ENCODE data around the gene STRN.

The STRN gene

GRCh38 chr2:36819095-36819711 lies 147.1 kb downstream of the STRN start:
- no peak for ATAC-seq
- no peak for DNase-seq
- Mint-ChIP-seq H3K27ac (no peak overlapping the region), H3K36me3 (ENCODE audit: low read depth) (no peaks in the 10 kb centered on the region), H3K27me3 (peaks cover 2% of the 10 kb centered on the region), H3K4me3 (no peak overlapping the region), H3K9me3 (no peaks in the 10 kb centered on the region), H3K4me1 (no peaks in the 10 kb centered on the region)

GRCh38 chr2:36818542-36818941 lies 147.8 kb downstream of the STRN start:
- DNase-seq (no peak), ATAC-seq (no peak)
- Mint-ChIP-seq H3K4me1 (no peaks in the 10 kb centered on the region), H3K9me3 (no peaks in the 10 kb centered on the region), H3K27me3 (no peaks in the 10 kb centered on the region), H3K4me3 (no peak overlapping the region), H3K27ac (no peak overlapping the region), H3K36me3 (ENCODE audit: low read depth) (no peaks in the 10 kb centered on the region)

GRCh38 chr2:36812196-36812595 lies 154.1 kb downstream of the STRN start:
- Mint-ChIP-seq H3K27me3 (peaks cover 2% of the 10 kb centered on the region), H3K9me3 (no peaks in the 10 kb centered on the region), H3K4me3 (no peak overlapping the region), H3K4me1 (no peaks in the 10 kb centered on the region), H3K36me3 (ENCODE audit: low read depth) (no peaks in the 10 kb centered on the region), H3K27ac (no peak overlapping the region)
- ATAC-seq (no peak), DNase-seq (no peak)

- ATAC-seq (no peak), DNase-seq (no peak)
- no peaks in the 10 kb centered on the region for H3K4me1 Mint-ChIP-seq
- H3K4me3 Mint-ChIP-seq: no peak overlapping the region
- H3K36me3 Mint-ChIP-seq (ENCODE audit: low read depth): no peaks in the 10 kb centered on the region
- no peaks in the 10 kb centered on the region for H3K9me3 Mint-ChIP-seq
- no peak overlapping the region for H3K27ac Mint-ChIP-seq
- peaks cover 2% of the 10 kb centered on the region for H3K27me3 Mint-ChIP-seq
Measured at GRCh38 chr2:36811071-36811470, 155.3 kb downstream of the STRN start.

GRCh38 chr2:36809069-36809445 lies 157.3 kb downstream of the STRN start:
- ATAC-seq (no peak), DNase-seq (no peak)
- Mint-ChIP-seq H3K36me3 (ENCODE audit: low read depth) (no peaks in the 10 kb centered on the region), H3K4me3 (no peak overlapping the region), H3K4me1 (no peaks in the 10 kb centered on the region), H3K27me3 (peaks cover 2% of the 10 kb centered on the region), H3K27ac (no peak overlapping the region), H3K9me3 (no peaks in the 10 kb centered on the region)

- Mint-ChIP-seq H3K27me3 (peaks cover 2% of the 10 kb centered on the region), H3K9me3 (no peaks in the 10 kb centered on the region), H3K4me1 (no peaks in the 10 kb centered on the region), H3K27ac (no peak overlapping the region), H3K4me3 (no peak overlapping the region), H3K36me3 (ENCODE audit: low read depth) (no peaks in the 10 kb centered on the region)
- ATAC-seq (no peak), DNase-seq (no peak)
Measured at GRCh38 chr2:36808386-36809068, 157.8 kb downstream of the STRN start.

GRCh38 chr2:36807223-36807886 lies 159.0 kb downstream of the STRN start:
- Mint-ChIP-seq H3K36me3 (ENCODE audit: low read depth) (no peaks in the 10 kb centered on the region), H3K27ac (no peak overlapping the region), H3K27me3 (no peaks in the 10 kb centered on the region), H3K4me1 (no peaks in the 10 kb centered on the region), H3K4me3 (no peak overlapping the region), H3K9me3 (no peaks in the 10 kb centered on the region)
- peak; percentile 38 for ATAC-seq
- DNase-seq: no peak

GRCh38 chr2:36805635-36806224 lies 160.6 kb downstream of the STRN start:
- H3K9me3 Mint-ChIP-seq: no peaks in the 10 kb centered on the region
- no peak overlapping the region for H3K27ac Mint-ChIP-seq
- H3K4me3 Mint-ChIP-seq: no peak overlapping the region
- DNase-seq: no peak
- no peaks in the 10 kb centered on the region for H3K36me3 Mint-ChIP-seq (ENCODE audit: low read depth)
- H3K27me3 Mint-ChIP-seq: peaks cover 2% of the 10 kb centered on the region
- H3K4me1 Mint-ChIP-seq: peaks cover 4% of the 10 kb centered on the region
- ATAC-seq: no peak

- ATAC-seq (no peak), DNase-seq (no peak)
- H3K27ac Mint-ChIP-seq: no peak overlapping the region
- no peak overlapping the region for H3K4me3 Mint-ChIP-seq
- peaks cover 7% of the 10 kb centered on the region for H3K27me3 Mint-ChIP-seq
- H3K9me3 Mint-ChIP-seq: no peaks in the 10 kb centered on the region
- no peaks in the 10 kb centered on the region for H3K36me3 Mint-ChIP-seq (ENCODE audit: low read depth)
- H3K4me1 Mint-ChIP-seq: peaks cover 10% of the 10 kb centered on the region
Measured at GRCh38 chr2:36802952-36803351, 163.4 kb downstream of the STRN start.

- DNase-seq: no peak
- Mint-ChIP-seq H3K36me3 (ENCODE audit: low read depth) (no peaks in the 10 kb centered on the region), H3K27ac (no peak overlapping the region), H3K4me3 (no peak overlapping the region), H3K9me3 (no peaks in the 10 kb centered on the region), H3K27me3 (peaks cover 15% of the 10 kb centered on the region), H3K4me1 (peaks cover 15% of the 10 kb centered on the region)
- no peak for ATAC-seq
Measured at GRCh38 chr2:36801088-36801487, 165.2 kb downstream of the STRN start.

GRCh38 chr2:36800381-36800780 lies 166.0 kb downstream of the STRN start:
- ATAC-seq (peak; percentile 62), DNase-seq (peak; percentile 21)
- H3K27ac Mint-ChIP-seq: no peak overlapping the region
- peaks cover 15% of the 10 kb centered on the region for H3K4me1 Mint-ChIP-seq
- H3K27me3 Mint-ChIP-seq: peaks cover 15% of the 10 kb centered on the region
- H3K9me3 Mint-ChIP-seq: no peaks in the 10 kb centered on the region
- no peak overlapping the region for H3K4me3 Mint-ChIP-seq
- no peaks in the 10 kb centered on the region for H3K36me3 Mint-ChIP-seq (ENCODE audit: low read depth)

GRCh38 chr2:36798724-36799123 lies 167.6 kb downstream of the STRN start:
- DNase-seq (no peak), ATAC-seq (no peak)
- Mint-ChIP-seq H3K27me3 (peaks cover 15% of the 10 kb centered on the region), H3K4me3 (no peak overlapping the region), H3K36me3 (ENCODE audit: low read depth) (no peaks in the 10 kb centered on the region), H3K9me3 (no peaks in the 10 kb centered on the region), H3K4me1 (peaks cover 15% of the 10 kb centered on the region), H3K27ac (no peak overlapping the region)

- Mint-ChIP-seq H3K9me3 (no peaks in the 10 kb centered on the region), H3K4me1 (peaks cover 15% of the 10 kb centered on the region), H3K27ac (no peak overlapping the region), H3K27me3 (peaks cover 15% of the 10 kb centered on the region), H3K4me3 (no peak overlapping the region), H3K36me3 (ENCODE audit: low read depth) (no peaks in the 10 kb centered on the region)
- ATAC-seq (no peak), DNase-seq (no peak)
Measured at GRCh38 chr2:36797324-36798070, 168.8 kb downstream of the STRN start.

All from activated naive CD8-positive, alpha-beta T cell treated with anti-CD3 and anti-CD28 coated beads, Interleukin-2, amount 50 U/mL, for 24 hours (primary cell).